ENCODE results near the gene FOXK2. TPM values are rescaled to one million over a fixed set of nuclear protein-coding genes. Genes with fewer than 3 reads are reported as not detected.
A peak's percentile ranks its signal among the peaks of the same experiment; 100 is the strongest.

Gene FOXK2
- total RNA-seq: 10 to 100 TPM; 81.7 to 85.1 TPM

- no peaks in the 10 kb centered on the region for H3K27me3 Mint-ChIP-seq
- peaks cover 23% of the 10 kb centered on the region for H3K4me1 Mint-ChIP-seq
- DNase-seq (peak; percentile 95), ATAC-seq (peak; percentile 98)
- H3K36me3 Mint-ChIP-seq: peaks cover 13% of the 10 kb centered on the region
- peak within 1 kb of the TSS; percentile 86 for H3K27ac Mint-ChIP-seq
- H3K9me3 Mint-ChIP-seq (ENCODE audit: low read depth): no peaks in the 10 kb centered on the region
- CTCF ChIA-PET: interaction anchor here (0.6 to 3.8 kb wide), 13 partner anchors 9 to 97 kb away, joined by 3 to 15 read pairs (median 4); no protein-coding TSS in a partner anchor
- H3K4me3 Mint-ChIP-seq: peak within 1 kb of the TSS; percentile 91
Observed at GRCh38 chr17:82518826-82519810, at the start of gene FOXK2. Gene FOXK2, plus strand, starts transcription at chr17:82519732. Its CDS starts 157 bp downstream, at chr17:82519889.

GRCh38 chr17:82470065-82470464 is 49.5 kb upstream of the FOXK2 start:
- Mint-ChIP-seq H3K4me1 (peaks cover 8% of the 10 kb centered on the region), H3K27me3 (no peaks in the 10 kb centered on the region)
- CTCF ChIA-PET: interaction anchor here (0.6 kb wide), 1 partner anchor 615 kb away, joined by 3 read pairs; no protein-coding TSS in a partner anchor

DNA sequence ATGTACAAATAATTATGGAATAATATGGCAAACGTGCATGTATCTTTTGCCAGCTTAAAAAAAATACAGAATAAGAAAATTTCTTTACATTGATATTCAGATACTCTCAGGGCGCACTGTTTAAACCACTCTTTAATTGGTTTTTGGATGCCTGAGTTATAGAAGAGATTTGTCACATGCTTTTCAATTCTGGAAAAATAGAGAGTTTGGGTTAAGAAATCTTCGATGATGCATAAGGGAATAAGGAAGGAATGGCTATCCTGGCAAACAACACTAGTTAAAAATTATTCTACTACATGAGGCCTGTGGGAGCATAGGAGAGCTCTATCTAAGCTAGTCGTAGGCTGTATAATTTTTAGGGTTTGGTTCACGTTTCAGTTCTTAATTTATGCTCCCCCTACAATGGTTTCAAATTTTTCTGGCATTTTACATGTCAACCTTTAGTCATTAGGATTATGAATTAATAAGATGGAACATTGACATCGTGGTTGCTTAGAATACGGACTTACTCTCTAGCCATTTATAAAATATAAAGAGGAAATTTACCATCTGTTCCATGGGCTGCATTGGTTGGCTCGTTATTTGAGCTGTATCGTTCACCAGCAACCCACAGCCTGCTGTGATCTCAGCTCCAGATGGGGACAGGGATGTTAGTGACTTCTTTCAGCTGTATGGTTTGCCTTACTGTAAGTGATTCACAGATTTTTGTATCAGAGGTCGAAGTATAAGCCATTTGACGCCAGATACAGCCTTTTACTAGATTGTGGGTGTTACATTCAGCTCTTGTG is 45.1 kb upstream of the FOXK2 start:
- no peak overlapping the region for H3K27ac Mint-ChIP-seq
- CTCF ChIA-PET: no interaction called here
- no peak for ATAC-seq
- H3K36me3 Mint-ChIP-seq: peaks cover 35% of the 10 kb centered on the region
- DNase-seq: no peak
- no peak overlapping the region for H3K4me3 Mint-ChIP-seq
- peaks cover 25% of the 10 kb centered on the region for H3K4me1 Mint-ChIP-seq
- H3K27me3 Mint-ChIP-seq: no peaks in the 10 kb centered on the region
- H3K9me3 Mint-ChIP-seq (ENCODE audit: low read depth): no peaks in the 10 kb centered on the region

More at GRCh38 chr17:82470065-82470464, 49.5 kb upstream of the FOXK2 start:
- Mint-ChIP-seq H3K36me3 (peaks cover 47% of the 10 kb centered on the region), H3K9me3 (ENCODE audit: low read depth) (no peaks in the 10 kb centered on the region), H3K4me3 (no peak overlapping the region), H3K27ac (no peak overlapping the region)
- DNase-seq (no peak), ATAC-seq (no peak)

GRCh38 chr17:82475458-82475857 is 44.1 kb upstream of the FOXK2 start:
- Mint-ChIP-seq H3K4me3 (no peak overlapping the region), H3K27ac (no peak overlapping the region), H3K36me3 (peaks cover 36% of the 10 kb centered on the region), H3K4me1 (peaks cover 28% of the 10 kb centered on the region), H3K27me3 (no peaks in the 10 kb centered on the region), H3K9me3 (ENCODE audit: low read depth) (no peaks in the 10 kb centered on the region)
- DNase-seq (no peak), ATAC-seq (no peak)
- CTCF ChIA-PET: no interaction called here

DNA sequence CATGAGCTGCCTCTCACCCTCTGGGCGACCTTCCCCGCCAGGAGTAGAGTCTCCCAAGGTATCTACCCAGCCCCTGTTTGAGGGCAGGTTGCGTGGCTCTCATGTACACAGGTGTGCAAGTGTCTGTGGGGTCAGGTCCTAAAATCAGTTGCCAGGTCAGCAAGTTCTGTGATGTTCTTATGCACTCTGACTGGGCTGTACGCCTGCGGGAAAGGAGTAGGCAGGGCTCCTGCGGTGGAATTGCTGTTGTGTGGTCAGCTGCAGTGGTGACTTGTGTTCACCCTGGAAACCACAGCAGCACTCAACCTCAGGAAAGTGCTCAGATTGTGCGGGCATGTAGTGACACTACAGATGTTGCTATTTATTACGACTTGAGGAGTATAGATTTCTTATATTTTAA is 41.6 kb upstream of the FOXK2 start:
- Mint-ChIP-seq H3K36me3 (peaks cover 37% of the 10 kb centered on the region), H3K4me3 (no peak overlapping the region), H3K4me1 (peaks cover 26% of the 10 kb centered on the region), H3K27me3 (no peaks in the 10 kb centered on the region), H3K27ac (peak overlapping the region; percentile 10), H3K9me3 (ENCODE audit: low read depth) (no peaks in the 10 kb centered on the region)
- CTCF ChIA-PET: no interaction called here
- DNase-seq (no peak), ATAC-seq (peak; percentile 43)

- Mint-ChIP-seq H3K36me3 (peaks cover 41% of the 10 kb centered on the region), H3K9me3 (ENCODE audit: low read depth) (no peaks in the 10 kb centered on the region), H3K4me3 (no peak overlapping the region), H3K27ac (peak overlapping the region; percentile 60), H3K4me1 (peaks cover 27% of the 10 kb centered on the region), H3K27me3 (no peaks in the 10 kb centered on the region)
- DNase-seq (no peak), ATAC-seq (no peak)
- CTCF ChIA-PET: interaction anchor here (1.4 kb wide), 1 partner anchor 40 kb away, joined by 3 read pairs; the partner anchor contains the start of gene FOXK2
Observed at GRCh38 chr17:82479602-82480001, 39.9 kb upstream of the FOXK2 start.

- Mint-ChIP-seq H3K27me3 (no peaks in the 10 kb centered on the region), H3K4me1 (peaks cover 32% of the 10 kb centered on the region), H3K9me3 (ENCODE audit: low read depth) (no peaks in the 10 kb centered on the region), H3K27ac (peak overlapping the region; percentile 49), H3K36me3 (peaks cover 43% of the 10 kb centered on the region), H3K4me3 (no peak overlapping the region)
- no peak for ATAC-seq
- CTCF ChIA-PET: interaction anchor here (0.7 to 1.4 kb wide), 2 partner anchors 39 to 112 kb away, joined by 3 to 4 read pairs; partner anchors contain the start of gene FOXK2
- DNase-seq: no peak
Observed at GRCh38 chr17:82480318-82480717, 39.2 kb upstream of the FOXK2 start.

- Mint-ChIP-seq H3K27ac (no peak overlapping the region), H3K4me3 (no peak overlapping the region), H3K36me3 (peaks cover 52% of the 10 kb centered on the region), H3K9me3 (ENCODE audit: low read depth) (no peaks in the 10 kb centered on the region), H3K4me1 (peaks cover 38% of the 10 kb centered on the region), H3K27me3 (no peaks in the 10 kb centered on the region)
- CTCF ChIA-PET: no interaction called here
- DNase-seq (no peak), ATAC-seq (no peak)
Observed at GRCh38 chr17:82483204-82483660, 36.3 kb upstream of the FOXK2 start.

DNA sequence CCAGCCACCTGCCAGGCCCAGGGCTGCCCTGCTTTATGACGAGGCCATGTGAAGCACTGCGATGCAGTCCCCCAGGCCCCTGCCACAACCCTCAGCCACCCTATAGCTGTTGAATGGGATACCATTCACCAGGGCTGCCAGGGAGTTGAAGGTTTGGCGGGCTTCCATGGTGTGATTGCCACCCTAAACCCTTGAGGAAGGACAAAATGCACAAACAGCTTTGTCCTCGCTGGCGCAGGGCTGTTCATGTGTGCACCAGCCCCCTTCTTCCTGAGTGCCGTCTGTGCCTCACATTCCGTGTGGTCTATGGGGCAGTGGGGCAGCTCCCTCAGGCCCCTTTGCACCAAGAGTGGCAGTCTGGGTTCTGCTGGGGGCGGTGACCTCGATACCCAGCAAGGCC is 35.7 kb upstream of the FOXK2 start:
- no peaks in the 10 kb centered on the region for H3K9me3 Mint-ChIP-seq (ENCODE audit: low read depth)
- ATAC-seq: no peak
- H3K4me3 Mint-ChIP-seq: no peak overlapping the region
- peaks cover 55% of the 10 kb centered on the region for H3K36me3 Mint-ChIP-seq
- CTCF ChIA-PET: no interaction called here
- no peak overlapping the region for H3K27ac Mint-ChIP-seq
- no peak for DNase-seq
- H3K4me1 Mint-ChIP-seq: peaks cover 32% of the 10 kb centered on the region
- H3K27me3 Mint-ChIP-seq: no peaks in the 10 kb centered on the region

GRCh38 chr17:82486231-82487094 is 33.1 kb upstream of the FOXK2 start:
- peaks cover 44% of the 10 kb centered on the region for H3K36me3 Mint-ChIP-seq
- no peaks in the 10 kb centered on the region for H3K27me3 Mint-ChIP-seq
- no peak overlapping the region for H3K4me3 Mint-ChIP-seq
- peaks cover 23% of the 10 kb centered on the region for H3K4me1 Mint-ChIP-seq
- no peaks in the 10 kb centered on the region for H3K9me3 Mint-ChIP-seq (ENCODE audit: low read depth)
- ATAC-seq (peak; percentile 71), DNase-seq (peak; percentile 70)
- H3K27ac Mint-ChIP-seq: peak overlapping the region; percentile 72
- CTCF ChIA-PET: interaction anchor here (0.9 kb wide), 1 partner anchor 32 kb away, joined by 3 read pairs; no protein-coding TSS in a partner anchor

DNA sequence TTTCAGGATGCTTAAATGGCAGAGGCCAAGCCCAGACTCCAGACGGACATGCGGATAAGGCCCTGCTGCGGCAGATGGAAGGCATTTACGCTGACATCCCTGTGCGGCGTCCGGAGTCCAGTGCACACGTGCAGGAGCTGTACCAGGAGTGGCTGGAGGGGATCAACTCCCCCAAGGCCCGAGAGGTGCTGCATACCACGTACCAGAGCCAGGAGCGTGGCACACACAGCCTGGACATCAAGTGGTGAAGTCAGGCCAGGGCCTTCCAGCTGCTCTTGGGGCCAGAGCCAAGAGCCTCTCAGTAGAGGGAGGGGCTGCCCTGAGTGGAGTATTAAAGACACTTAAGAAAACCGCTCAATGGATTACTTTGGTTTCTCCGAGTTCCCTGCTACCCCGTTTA is 31.6 kb upstream of the FOXK2 start:
- Mint-ChIP-seq H3K4me3 (no peak overlapping the region), H3K27me3 (no peaks in the 10 kb centered on the region), H3K27ac (no peak overlapping the region)

DNA sequence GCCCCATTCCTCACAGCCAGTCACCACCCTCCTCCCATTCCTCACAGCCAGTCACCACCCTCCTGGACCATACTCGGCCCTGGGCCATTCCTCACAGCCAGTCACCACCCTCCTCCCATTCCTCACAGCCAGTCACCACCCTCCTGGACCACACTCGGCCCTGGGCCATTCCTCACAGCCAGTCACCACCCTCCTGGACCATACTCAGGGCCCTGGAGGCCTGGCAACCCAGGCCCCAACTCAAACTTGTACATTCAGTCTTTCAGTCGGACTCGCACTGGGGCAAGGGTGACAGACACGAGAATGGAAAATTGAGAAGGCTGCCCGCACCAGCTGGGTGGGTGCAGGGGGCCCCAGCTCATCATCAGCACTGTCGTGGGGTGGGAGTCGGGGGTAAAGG is 30.4 kb upstream of the FOXK2 start:
- H3K4me1 Mint-ChIP-seq: peaks cover 30% of the 10 kb centered on the region
- H3K9me3 Mint-ChIP-seq (ENCODE audit: low read depth): no peaks in the 10 kb centered on the region
- no peak overlapping the region for H3K4me3 Mint-ChIP-seq
- ATAC-seq (no peak), DNase-seq (no peak)
- peak overlapping the region; percentile 3 for H3K27ac Mint-ChIP-seq
- CTCF ChIA-PET: no interaction called here
- H3K36me3 Mint-ChIP-seq: peaks cover 30% of the 10 kb centered on the region
- H3K27me3 Mint-ChIP-seq: no peaks in the 10 kb centered on the region

More for the DNA sequence above, 31.6 kb upstream of the FOXK2 start:
- CTCF ChIA-PET: no interaction called here
- Mint-ChIP-seq H3K36me3 (peaks cover 36% of the 10 kb centered on the region), H3K4me1 (peaks cover 23% of the 10 kb centered on the region), H3K9me3 (ENCODE audit: low read depth) (no peaks in the 10 kb centered on the region)
- DNase-seq (no peak), ATAC-seq (no peak)

Measured in activated CD8-positive, alpha-beta memory T cell treated with anti-CD3 and anti-CD28 coated beads, Interleukin-2, amount 10 ng/mL, durations not matched to agents 7 days and 5 days (primary cell).